Measurements from ENCODE around the gene RAB17.

Gene RAB17

DNA sequence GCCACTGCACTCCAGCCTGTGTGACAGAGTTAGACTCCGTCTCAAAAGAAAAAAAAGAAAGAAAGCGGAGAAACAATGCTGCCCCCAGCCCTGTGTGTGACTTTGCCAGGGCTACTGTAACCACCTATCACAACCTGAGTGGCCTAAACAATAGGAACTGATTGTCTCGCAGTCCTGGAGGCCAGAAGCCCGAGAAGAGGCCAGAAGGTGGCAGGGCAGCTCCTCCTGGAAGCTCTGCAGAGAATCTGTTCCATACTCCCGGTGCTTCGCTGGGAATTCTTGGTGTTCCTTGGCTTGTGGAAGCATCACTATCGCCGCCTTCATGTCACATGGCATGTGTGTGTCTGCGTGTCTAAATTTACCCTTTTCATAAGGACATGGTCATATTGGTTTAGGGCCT, 14.4 kb upstream of the RAB17 start:
- Histone ChIP-seq H3K36me3 (ENCODE audit: control insufficient read depth, insufficient read depth, low read length) (no peaks in the 10 kb centered on the region), H3K4me1 (ENCODE audit: control insufficient read depth, insufficient read depth, low read length, poor library complexity, severe bottlenecking) (peaks cover 31% of the 10 kb centered on the region), H3K4me3 (ENCODE audit: extremely low read depth, insufficient read depth, low read length, poor library complexity, severe bottlenecking) (no peak overlapping the region), H3K9me3 (ENCODE audit: control insufficient read depth, low read length) (peaks cover 3% of the 10 kb centered on the region), H3K27ac (ENCODE audit: low read depth, low read length, severe bottlenecking) (no peak overlapping the region)
- WGBS, 2 experiments (ENCODE audit: insufficient coverage in 2 of 2), result 92 to 93% methylated on average over 5 to 7 of the region's 9 CpGs

DNA sequence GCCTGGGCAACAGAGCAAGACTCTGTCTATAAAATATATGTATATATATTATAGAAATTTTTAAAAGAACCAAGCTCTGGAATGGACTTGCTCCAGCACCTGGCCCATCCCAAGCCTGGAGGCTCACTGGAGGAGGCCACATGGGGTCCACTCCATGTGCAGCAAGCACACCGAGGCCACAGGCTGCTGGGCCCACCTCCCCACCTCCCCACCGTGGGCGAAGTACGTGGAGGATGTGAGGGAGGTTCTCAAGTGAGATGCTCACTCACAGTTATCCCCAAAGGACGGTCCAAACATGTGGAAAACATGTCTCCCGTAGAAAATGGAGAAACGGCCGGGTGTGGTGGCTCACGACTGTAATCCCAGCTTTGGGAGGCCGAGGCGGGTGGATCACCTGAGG, 13.9 kb upstream of the RAB17 start:
- no peak overlapping the region for H3K27ac ChIP-seq (ENCODE audit: low read depth, low read length, severe bottlenecking)
- H3K4me3 ChIP-seq (ENCODE audit: extremely low read depth, insufficient read depth, low read length, poor library complexity, severe bottlenecking), result no peak overlapping the region
- WGBS, 2 experiments (ENCODE audit: insufficient coverage in 2 of 2), result 91 to 93% methylated on average over 5 to 8 of the region's 11 CpGs
- H3K36me3 ChIP-seq (ENCODE audit: control insufficient read depth, insufficient read depth, low read length), result no peaks in the 10 kb centered on the region
- peaks cover 3% of the 10 kb centered on the region for H3K9me3 ChIP-seq (ENCODE audit: control insufficient read depth, low read length)
- H3K4me1 ChIP-seq (ENCODE audit: control insufficient read depth, insufficient read depth, low read length, poor library complexity, severe bottlenecking), result peaks cover 34% of the 10 kb centered on the region

GRCh38 chr2:237603718-237604362, 13.3 kb upstream of the RAB17 start:
- no peaks in the 10 kb centered on the region for H3K36me3 ChIP-seq (ENCODE audit: control insufficient read depth, insufficient read depth, low read length)
- no peak overlapping the region for H3K4me3 ChIP-seq (ENCODE audit: extremely low read depth, insufficient read depth, low read length, poor library complexity, severe bottlenecking)
- peaks cover 3% of the 10 kb centered on the region for H3K9me3 ChIP-seq (ENCODE audit: control insufficient read depth, low read length)
- H3K4me1 ChIP-seq (ENCODE audit: control insufficient read depth, insufficient read depth, low read length, poor library complexity, severe bottlenecking), result peaks cover 34% of the 10 kb centered on the region
- WGBS, 2 experiments (ENCODE audit: insufficient coverage in 2 of 2), result 57 to 83% methylated on average over 5 to 8 of the region's 15 CpGs
- peak overlapping the region; percentile 39 for H3K27ac ChIP-seq (ENCODE audit: low read depth, low read length, severe bottlenecking)

- Histone ChIP-seq H3K36me3 (ENCODE audit: control insufficient read depth, insufficient read depth, low read length) (no peaks in the 10 kb centered on the region), H3K4me3 (ENCODE audit: extremely low read depth, insufficient read depth, low read length, poor library complexity, severe bottlenecking) (no peak overlapping the region), H3K27ac (ENCODE audit: low read depth, low read length, severe bottlenecking) (peak overlapping the region; percentile 39), H3K4me1 (ENCODE audit: control insufficient read depth, insufficient read depth, low read length, poor library complexity, severe bottlenecking) (peaks cover 34% of the 10 kb centered on the region), H3K9me3 (ENCODE audit: control insufficient read depth, low read length) (peaks cover 3% of the 10 kb centered on the region)
- 90 to 91% methylated on average over 7 to 10 of the region's 13 CpGs for WGBS, 2 experiments (ENCODE audit: insufficient coverage in 2 of 2)
Observed at GRCh38 chr2:237603049-237603717, 12.6 kb upstream of the RAB17 start.

GRCh38 chr2:237602409-237602808, 11.9 kb upstream of the RAB17 start:
- WGBS, 2 experiments (ENCODE audit: insufficient coverage in 2 of 2), result 78 to 80% methylated on average over 3 of the region's 7 CpGs
- H3K9me3 ChIP-seq (ENCODE audit: control insufficient read depth, low read length), result peaks cover 3% of the 10 kb centered on the region
- no peak overlapping the region for H3K27ac ChIP-seq (ENCODE audit: low read depth, low read length, severe bottlenecking)
- peaks cover 34% of the 10 kb centered on the region for H3K4me1 ChIP-seq (ENCODE audit: control insufficient read depth, insufficient read depth, low read length, poor library complexity, severe bottlenecking)
- H3K4me3 ChIP-seq (ENCODE audit: extremely low read depth, insufficient read depth, low read length, poor library complexity, severe bottlenecking), result no peak overlapping the region
- no peaks in the 10 kb centered on the region for H3K36me3 ChIP-seq (ENCODE audit: control insufficient read depth, insufficient read depth, low read length)

DNA sequence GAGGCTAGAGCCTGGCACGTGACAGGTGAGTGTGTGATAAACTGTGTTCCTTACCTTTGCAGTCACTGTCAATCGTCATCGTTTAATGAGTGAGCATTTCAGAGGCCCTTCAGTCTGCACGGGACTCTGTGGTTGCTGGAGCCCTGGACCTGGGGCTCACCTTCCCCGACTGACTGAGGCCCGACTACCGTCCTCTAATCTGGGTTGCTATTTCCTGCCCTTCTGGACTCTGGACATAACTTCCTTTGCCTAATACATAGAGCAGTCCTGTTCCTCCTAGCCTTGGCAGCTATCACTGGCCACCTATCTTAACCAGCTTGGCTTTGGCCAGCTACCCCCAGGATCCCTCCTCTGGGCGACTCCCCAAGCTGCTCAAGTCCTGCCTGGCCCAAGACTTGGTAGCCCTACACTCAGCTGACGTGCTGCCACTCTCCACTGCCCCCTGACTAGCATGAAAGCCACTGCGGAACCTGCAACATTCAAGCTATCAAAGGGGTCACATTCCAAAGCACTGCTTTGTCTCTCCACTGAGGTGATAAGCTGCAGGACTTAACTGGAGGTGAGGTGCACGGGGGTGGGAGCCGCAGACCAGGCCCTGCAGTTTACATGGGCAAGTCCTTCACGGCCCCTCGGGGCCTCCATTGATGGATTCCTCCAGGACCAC, 11.1 kb upstream of the RAB17 start:
- Histone ChIP-seq H3K4me3 (ENCODE audit: extremely low read depth, insufficient read depth, low read length, poor library complexity, severe bottlenecking) (no peak overlapping the region), H3K27ac (ENCODE audit: low read depth, low read length, severe bottlenecking) (no peak overlapping the region)
- WGBS, 2 experiments (ENCODE audit: insufficient coverage in 2 of 2), result 83% methylated on average over 14 of the region's 14 CpGs

GRCh38 chr2:237600205-237600846, 9.8 kb upstream of the RAB17 start:
- Histone ChIP-seq H3K9me3 (ENCODE audit: control insufficient read depth, low read length) (no peaks in the 10 kb centered on the region), H3K36me3 (ENCODE audit: control insufficient read depth, insufficient read depth, low read length) (no peaks in the 10 kb centered on the region), H3K4me3 (ENCODE audit: extremely low read depth, insufficient read depth, low read length, poor library complexity, severe bottlenecking) (no peak overlapping the region), H3K4me1 (ENCODE audit: control insufficient read depth, insufficient read depth, low read length, poor library complexity, severe bottlenecking) (peaks cover 37% of the 10 kb centered on the region), H3K27ac (ENCODE audit: low read depth, low read length, severe bottlenecking) (no peak overlapping the region)
- 89 to 90% methylated on average over 14 to 15 of the region's 16 CpGs for WGBS, 2 experiments (ENCODE audit: insufficient coverage in 2 of 2)

More for the DNA sequence above, 11.1 kb upstream of the RAB17 start:
- Histone ChIP-seq H3K4me1 (ENCODE audit: control insufficient read depth, insufficient read depth, low read length, poor library complexity, severe bottlenecking) (peaks cover 34% of the 10 kb centered on the region), H3K9me3 (ENCODE audit: control insufficient read depth, low read length) (peaks cover 3% of the 10 kb centered on the region), H3K36me3 (ENCODE audit: control insufficient read depth, insufficient read depth, low read length) (no peaks in the 10 kb centered on the region)

- Histone ChIP-seq H3K9me3 (ENCODE audit: control insufficient read depth, low read length) (no peaks in the 10 kb centered on the region), H3K27ac (ENCODE audit: low read depth, low read length, severe bottlenecking) (no peak overlapping the region), H3K4me3 (ENCODE audit: extremely low read depth, insufficient read depth, low read length, poor library complexity, severe bottlenecking) (no peak overlapping the region), H3K36me3 (ENCODE audit: control insufficient read depth, insufficient read depth, low read length) (no peaks in the 10 kb centered on the region), H3K4me1 (ENCODE audit: control insufficient read depth, insufficient read depth, low read length, poor library complexity, severe bottlenecking) (peaks cover 45% of the 10 kb centered on the region)
- WGBS, 2 experiments (ENCODE audit: insufficient coverage in 2 of 2), result 91% methylated on average over 6 to 9 of the region's 9 CpGs
Observed at GRCh38 chr2:237599465-237600110, 9.1 kb upstream of the RAB17 start.

GRCh38 chr2:237598468-237599208, 8.1 kb upstream of the RAB17 start:
- no peak overlapping the region for H3K27ac ChIP-seq (ENCODE audit: low read depth, low read length, severe bottlenecking)
- 77 to 93% methylated on average over 12 to 14 of the region's 14 CpGs for WGBS, 2 experiments (ENCODE audit: insufficient coverage in 2 of 2)
- H3K9me3 ChIP-seq (ENCODE audit: control insufficient read depth, low read length), result no peaks in the 10 kb centered on the region

More at GRCh38 chr2:237598468-237599208, 8.1 kb upstream of the RAB17 start:
- peaks cover 47% of the 10 kb centered on the region for H3K4me1 ChIP-seq (ENCODE audit: control insufficient read depth, insufficient read depth, low read length, poor library complexity, severe bottlenecking)
- H3K36me3 ChIP-seq (ENCODE audit: control insufficient read depth, insufficient read depth, low read length), result no peaks in the 10 kb centered on the region
- H3K4me3 ChIP-seq (ENCODE audit: extremely low read depth, insufficient read depth, low read length, poor library complexity, severe bottlenecking), result no peak overlapping the region
